ENCODE data around the gene GNG14. TPM values are rescaled to one million over a fixed set of nuclear protein-coding genes. Genes with fewer than 3 reads are reported as not detected.

The GNG14 gene
- total and polyA plus RNA-seq, 2 of the 13 experiments (the other 11 are each of a cell fraction or from before 2014, with no cell fraction given) = not detected

DNA sequence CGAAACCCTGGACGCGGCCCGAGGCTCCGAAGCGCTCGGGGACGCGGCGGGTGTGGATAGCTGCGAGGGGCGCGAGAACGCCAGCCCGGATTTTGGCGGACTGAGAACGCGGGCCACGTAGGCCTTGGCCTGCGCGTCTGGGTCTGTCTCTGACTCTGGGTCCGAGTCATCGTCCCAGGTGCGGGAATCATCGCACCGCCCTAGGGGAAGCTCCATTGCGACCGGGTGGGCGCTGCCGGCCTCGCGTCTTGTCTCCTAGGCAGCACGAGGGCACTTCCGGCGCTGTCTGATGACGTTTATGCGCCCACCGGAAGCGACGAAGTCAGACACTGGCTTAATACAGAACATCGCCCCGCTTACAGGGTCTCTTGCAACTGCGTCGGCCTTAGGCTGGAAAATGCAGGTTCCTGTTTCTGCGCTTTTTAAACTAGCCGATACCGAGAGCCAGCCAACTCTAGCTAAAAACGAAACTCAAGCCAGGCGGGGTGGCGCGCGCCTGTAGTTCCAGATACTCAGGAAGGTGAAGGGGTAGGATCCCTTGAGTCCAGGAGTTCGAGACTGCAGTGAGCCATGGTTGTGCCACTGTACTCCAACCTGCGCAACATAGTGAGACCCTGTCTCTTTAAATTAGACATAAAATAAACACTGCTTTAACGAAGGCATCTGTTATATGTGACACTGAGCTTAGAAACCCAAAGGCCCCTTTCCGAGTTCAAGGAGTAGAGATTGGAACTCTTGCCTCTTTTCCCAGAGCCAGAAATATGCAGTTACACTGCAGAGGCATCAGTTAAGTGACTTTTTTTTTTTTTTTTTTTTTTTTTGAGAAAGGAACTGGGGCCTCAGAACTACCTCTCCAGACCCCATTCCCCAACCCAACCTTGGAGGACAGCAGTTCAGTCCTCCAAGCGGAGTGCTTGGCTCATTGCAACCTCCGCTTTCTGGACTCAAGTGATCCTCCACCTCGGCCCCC is 8.9 kb downstream of the GNG14 start, which contains the start of gene FBXW9 (continued):
- TF ChIP-seq, protein P1, sequence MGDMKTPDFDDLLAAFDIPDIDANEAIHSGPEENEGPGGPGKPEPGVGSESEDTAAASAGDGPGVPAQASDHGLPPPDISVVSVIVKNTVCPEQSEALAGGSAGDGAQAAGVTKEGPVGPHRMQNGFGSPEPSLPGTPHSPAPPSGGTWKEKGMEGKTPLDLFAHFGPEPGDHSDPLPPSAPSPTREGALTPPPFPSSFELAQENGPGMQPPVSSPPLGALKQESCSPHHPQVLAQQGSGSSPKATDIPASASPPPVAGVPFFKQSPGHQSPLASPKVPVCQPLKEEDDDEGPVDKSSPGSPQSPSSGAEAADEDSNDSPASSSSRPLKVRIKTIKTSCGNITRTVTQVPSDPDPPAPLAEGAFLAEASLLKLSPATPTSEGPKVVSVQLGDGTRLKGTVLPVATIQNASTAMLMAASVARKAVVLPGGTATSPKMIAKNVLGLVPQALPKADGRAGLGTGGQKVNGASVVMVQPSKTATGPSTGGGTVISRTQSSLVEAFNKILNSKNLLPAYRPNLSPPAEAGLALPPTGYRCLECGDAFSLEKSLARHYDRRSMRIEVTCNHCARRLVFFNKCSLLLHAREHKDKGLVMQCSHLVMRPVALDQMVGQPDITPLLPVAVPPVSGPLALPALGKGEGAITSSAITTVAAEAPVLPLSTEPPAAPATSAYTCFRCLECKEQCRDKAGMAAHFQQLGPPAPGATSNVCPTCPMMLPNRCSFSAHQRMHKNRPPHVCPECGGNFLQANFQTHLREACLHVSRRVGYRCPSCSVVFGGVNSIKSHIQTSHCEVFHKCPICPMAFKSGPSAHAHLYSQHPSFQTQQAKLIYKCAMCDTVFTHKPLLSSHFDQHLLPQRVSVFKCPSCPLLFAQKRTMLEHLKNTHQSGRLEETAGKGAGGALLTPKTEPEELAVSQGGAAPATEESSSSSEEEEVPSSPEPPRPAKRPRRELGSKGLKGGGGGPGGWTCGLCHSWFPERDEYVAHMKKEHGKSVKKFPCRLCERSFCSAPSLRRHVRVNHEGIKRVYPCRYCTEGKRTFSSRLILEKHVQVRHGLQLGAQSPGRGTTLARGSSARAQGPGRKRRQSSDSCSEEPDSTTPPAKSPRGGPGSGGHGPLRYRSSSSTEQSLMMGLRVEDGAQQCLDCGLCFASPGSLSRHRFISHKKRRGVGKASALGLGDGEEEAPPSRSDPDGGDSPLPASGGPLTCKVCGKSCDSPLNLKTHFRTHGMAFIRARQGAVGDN (CRISPR knock-in tag; IDR thresholded peaks at IDR 0.05) = peak; percentile 83
- TF ChIP-seq ZNF605 (CRISPR knock-in tag; IDR thresholded peaks at IDR 0.05) = peak; percentile 44; the same call in 1 of the 2 replicates
- no peak for TF ChIP-seq RFXANK (CRISPR knock-in tag; IDR thresholded peaks at IDR 0.05)
- no peak for TF ChIP-seq SRSF9 (IDR thresholded peaks at IDR 0.05; ENCODE audit: borderline replicate concordance, insufficient read depth, low read depth, low read length, poor library complexity, severe bottlenecking)
- TF ChIP-seq, protein P2, sequence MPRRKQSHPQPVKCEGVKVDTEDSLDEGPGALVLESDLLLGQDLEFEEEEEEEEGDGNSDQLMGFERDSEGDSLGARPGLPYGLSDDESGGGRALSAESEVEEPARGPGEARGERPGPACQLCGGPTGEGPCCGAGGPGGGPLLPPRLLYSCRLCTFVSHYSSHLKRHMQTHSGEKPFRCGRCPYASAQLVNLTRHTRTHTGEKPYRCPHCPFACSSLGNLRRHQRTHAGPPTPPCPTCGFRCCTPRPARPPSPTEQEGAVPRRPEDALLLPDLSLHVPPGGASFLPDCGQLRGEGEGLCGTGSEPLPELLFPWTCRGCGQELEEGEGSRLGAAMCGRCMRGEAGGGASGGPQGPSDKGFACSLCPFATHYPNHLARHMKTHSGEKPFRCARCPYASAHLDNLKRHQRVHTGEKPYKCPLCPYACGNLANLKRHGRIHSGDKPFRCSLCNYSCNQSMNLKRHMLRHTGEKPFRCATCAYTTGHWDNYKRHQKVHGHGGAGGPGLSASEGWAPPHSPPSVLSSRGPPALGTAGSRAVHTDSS (CRISPR knock-in tag; conservative IDR thresholded peaks at IDR 0.05) = no peak
- TF ChIP-seq HOXA7 (CRISPR knock-in tag; IDR thresholded peaks at IDR 0.05) = no peak
- TF ChIP-seq ZNF24 (IDR thresholded peaks at IDR 0.05) = no peak
- TF ChIP-seq, protein P3, sequence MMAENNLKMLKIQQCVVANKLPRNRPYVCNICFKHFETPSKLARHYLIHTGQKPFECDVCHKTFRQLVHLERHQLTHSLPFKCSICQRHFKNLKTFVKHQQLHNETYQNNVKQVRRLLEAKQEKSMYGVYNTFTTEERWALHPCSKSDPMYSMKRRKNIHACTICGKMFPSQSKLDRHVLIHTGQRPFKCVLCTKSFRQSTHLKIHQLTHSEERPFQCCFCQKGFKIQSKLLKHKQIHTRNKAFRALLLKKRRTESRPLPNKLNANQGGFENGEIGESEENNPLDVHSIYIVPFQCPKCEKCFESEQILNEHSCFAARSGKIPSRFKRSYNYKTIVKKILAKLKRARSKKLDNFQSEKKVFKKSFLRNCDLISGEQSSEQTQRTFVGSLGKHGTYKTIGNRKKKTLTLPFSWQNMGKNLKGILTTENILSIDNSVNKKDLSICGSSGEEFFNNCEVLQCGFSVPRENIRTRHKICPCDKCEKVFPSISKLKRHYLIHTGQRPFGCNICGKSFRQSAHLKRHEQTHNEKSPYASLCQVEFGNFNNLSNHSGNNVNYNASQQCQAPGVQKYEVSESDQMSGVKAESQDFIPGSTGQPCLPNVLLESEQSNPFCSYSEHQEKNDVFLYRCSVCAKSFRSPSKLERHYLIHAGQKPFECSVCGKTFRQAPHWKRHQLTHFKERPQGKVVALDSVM (CRISPR knock-in tag; IDR thresholded peaks at IDR 0.05) = no peak
- no peak for TF ChIP-seq NCOA5 (CRISPR knock-in tag; IDR thresholded peaks at IDR 0.05)
- no peak for TF ChIP-seq GZF1 (CRISPR knock-in tag; IDR thresholded peaks at IDR 0.05)
- TF ChIP-seq PHF20 (CRISPR knock-in tag; IDR thresholded peaks at IDR 0.05) = peak; percentile 99
- TF ChIP-seq DNMT3B (CRISPR knock-in tag; conservative IDR thresholded peaks at IDR 0.05) = no peak
- peak; percentile 70 for TF ChIP-seq TAF1 (CRISPR knock-in tag; IDR thresholded peaks at IDR 0.05)
- TF ChIP-seq TP53 (CRISPR knock-in tag; conservative IDR thresholded peaks at IDR 0.05) = no peak
- TF ChIP-seq HDAC1 (CRISPR knock-in tag; IDR thresholded peaks at IDR 0.05) = peak; percentile 99
- TF ChIP-seq DMAP1 (CRISPR knock-in tag; IDR thresholded peaks at IDR 0.05) = peak; percentile 69; the same call in 1 of the 2 replicates
- TF ChIP-seq NONO (IDR thresholded peaks at IDR 0.05) = no peak
- TF ChIP-seq NONO (CRISPR knock-in tag; conservative IDR thresholded peaks at IDR 0.05) = peak; percentile 60
- TF ChIP-seq ZC3H4 (CRISPR knock-in tag; IDR thresholded peaks at IDR 0.05; ENCODE audit: borderline replicate concordance) = no peak
- no peak; the same call in 1 of the 2 replicates for TF ChIP-seq MYNN (CRISPR knock-in tag; IDR thresholded peaks at IDR 0.05; ENCODE audit: low read depth)
- TF ChIP-seq ZNF44 (CRISPR knock-in tag; IDR thresholded peaks at IDR 0.05) = 0 out of 2 replicates have a peak, but pooled peaks have one; percentile 84
- TF ChIP-seq ZNF564 (CRISPR knock-in tag; IDR thresholded peaks at IDR 0.05) = no peak
- TF ChIP-seq ZNF496 (CRISPR knock-in tag; IDR thresholded peaks at IDR 0.05; ENCODE audit: insufficient replicate concordance) = no peak
- no peak for TF ChIP-seq ZNF207 (IDR thresholded peaks at IDR 0.05; ENCODE audit: borderline replicate concordance)
